ENCODE measurements around the gene RPGRIP1.
"Not testable (repeated sequence)": the region's sequence is repeated elsewhere in the genome, so short reads cannot be mapped to it uniquely, and the experiment has no call there.

Gene RPGRIP1

GRCh38 chr14:21275261-21275858 lies 4.5 kb upstream of the RPGRIP1 start:
- DNase-seq (ENCODE audit: low spot score): no peak
- in situ Hi-C loops (cut with MboI; ENCODE audit: low sequenced_read_pairs, unreplicated experiment): no loop called here
- TF ChIP-seq CTCF (IDR thresholded peaks at IDR 0.05; ENCODE audit: borderline replicate concordance, control extremely low read depth, extremely low read depth, insufficient read depth, missing control alignments): no peak

GRCh38 chr14:21278632-21279031 lies 1.3 kb upstream of the RPGRIP1 start:
- in situ Hi-C loops (cut with MboI; ENCODE audit: low sequenced_read_pairs, unreplicated experiment): no loop called here
- TF ChIP-seq CTCF (IDR thresholded peaks at IDR 0.05; ENCODE audit: borderline replicate concordance, control extremely low read depth, extremely low read depth, insufficient read depth, missing control alignments): no peak
- no peak for DNase-seq (ENCODE audit: low spot score)

GRCh38 chr14:21281917-21282316 lies 2.0 kb downstream of the RPGRIP1 start:
- in situ Hi-C loops (cut with MboI; ENCODE audit: low sequenced_read_pairs, unreplicated experiment); DNase-seq (ENCODE audit: low spot score): not testable (repeated sequence)

- in situ Hi-C loops (cut with MboI; ENCODE audit: low sequenced_read_pairs, unreplicated experiment): not testable (repeated sequence)
These were observed 6.6 kb downstream of the RPGRIP1 start for GRCh38 chr14:21286516-21286915.

GRCh38 chr14:21287168-21287567 lies 7.3 kb downstream of the RPGRIP1 start:
- in situ Hi-C loops (cut with MboI; ENCODE audit: low sequenced_read_pairs, unreplicated experiment): no loop called here
- DNase-seq (ENCODE audit: low spot score): no peak
- TF ChIP-seq CTCF (IDR thresholded peaks at IDR 0.05; ENCODE audit: borderline replicate concordance, control extremely low read depth, extremely low read depth, insufficient read depth, missing control alignments): no peak

More at GRCh38 chr14:21286516-21286915, 6.6 kb downstream of the RPGRIP1 start:
- not testable (repeated sequence) for DNase-seq (ENCODE audit: low spot score)

- in situ Hi-C loops (cut with MboI; ENCODE audit: low sequenced_read_pairs, unreplicated experiment): not testable (repeated sequence)
These were observed 14.1 kb downstream of the RPGRIP1 start for GRCh38 chr14:21294026-21294425.

GRCh38 chr14:21298358-21298757 lies 18.5 kb downstream of the RPGRIP1 start:
- in situ Hi-C loops (cut with MboI; ENCODE audit: low sequenced_read_pairs, unreplicated experiment): no loop called here
- no peak for DNase-seq (ENCODE audit: low spot score)
- TF ChIP-seq CTCF (IDR thresholded peaks at IDR 0.05; ENCODE audit: borderline replicate concordance, control extremely low read depth, extremely low read depth, insufficient read depth, missing control alignments): no peak

More at GRCh38 chr14:21294026-21294425, 14.1 kb downstream of the RPGRIP1 start:
- not testable (repeated sequence) for DNase-seq (ENCODE audit: low spot score)

GRCh38 chr14:21299562-21300130 lies 19.8 kb downstream of the RPGRIP1 start:
- in situ Hi-C loops (cut with MboI; ENCODE audit: low sequenced_read_pairs, unreplicated experiment): no loop called here
- no peak for DNase-seq (ENCODE audit: low spot score)
- TF ChIP-seq CTCF (IDR thresholded peaks at IDR 0.05; ENCODE audit: borderline replicate concordance, control extremely low read depth, extremely low read depth, insufficient read depth, missing control alignments): no peak
